Vagina (tissue), 2 donors: ENCODE measurements around the gene TSPAN33.
"Not testable (repeated sequence)": the region's sequence is repeated elsewhere in the genome, so short reads cannot be mapped to it uniquely, and the experiment has no call there.

Experiments used
- POLR2A ChIP-seq, 2 donors: fragments of 450-650 bp; IDR thresholded peaks; one replicate each; pipeline ENCODE4 v1.6.1; 2017; ENCODE audit warnings: antibody characterized with exemption in 2 of 2, mild to moderate bottlenecking in 2 of 2, moderate library complexity in 2 of 2
- POLR2AphosphoS5 ChIP-seq, 2 donors: sonication (generic); formaldehyde crosslinking; IDR thresholded peaks; one replicate each; pipeline ENCODE4 v1.9.0; 2017; ENCODE audit warnings: antibody characterized with exemption in 2 of 2, mild to moderate bottlenecking in 2 of 2, low read depth in 1 of 2; ENCODE audit not compliant: insufficient read depth in 1 of 2
- TF ChIP-seq, protein P1 (sequence below), 3 experiments: fragments of 450-650 bp in 2 of 3; fragments of 200-600 bp in 1 of 3; sonication (generic) in 1 of 3; IDR thresholded peaks; one replicate each; pipeline ENCODE4 v1.5.1; 2017 to 2019; ENCODE audit warnings: antibody characterized with exemption in 3 of 3, mild to moderate bottlenecking in 2 of 3, moderate library complexity in 2 of 3

DNA sequence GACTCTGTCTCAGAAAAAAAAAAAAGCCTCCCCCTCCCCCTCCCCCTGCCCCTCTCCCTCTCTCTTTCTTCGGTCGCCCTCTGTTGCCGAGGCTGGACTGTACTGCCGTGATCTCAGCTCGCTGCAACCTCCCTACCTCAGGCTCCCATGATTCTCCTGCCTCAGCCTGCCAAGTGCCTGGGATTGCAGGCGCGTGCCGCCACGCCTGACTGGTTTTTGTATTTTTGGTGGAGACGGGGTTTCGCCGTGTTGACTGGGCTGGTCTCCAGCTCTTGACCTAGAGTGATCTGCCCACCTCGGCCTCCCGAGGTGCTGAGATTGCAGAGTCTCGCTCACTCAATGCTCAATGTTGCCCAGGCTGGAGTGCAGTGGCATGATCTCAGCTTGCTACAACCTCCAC is 71.2 kb downstream of the TSPAN33 start:
- TF ChIP-seq, protein P1, sequence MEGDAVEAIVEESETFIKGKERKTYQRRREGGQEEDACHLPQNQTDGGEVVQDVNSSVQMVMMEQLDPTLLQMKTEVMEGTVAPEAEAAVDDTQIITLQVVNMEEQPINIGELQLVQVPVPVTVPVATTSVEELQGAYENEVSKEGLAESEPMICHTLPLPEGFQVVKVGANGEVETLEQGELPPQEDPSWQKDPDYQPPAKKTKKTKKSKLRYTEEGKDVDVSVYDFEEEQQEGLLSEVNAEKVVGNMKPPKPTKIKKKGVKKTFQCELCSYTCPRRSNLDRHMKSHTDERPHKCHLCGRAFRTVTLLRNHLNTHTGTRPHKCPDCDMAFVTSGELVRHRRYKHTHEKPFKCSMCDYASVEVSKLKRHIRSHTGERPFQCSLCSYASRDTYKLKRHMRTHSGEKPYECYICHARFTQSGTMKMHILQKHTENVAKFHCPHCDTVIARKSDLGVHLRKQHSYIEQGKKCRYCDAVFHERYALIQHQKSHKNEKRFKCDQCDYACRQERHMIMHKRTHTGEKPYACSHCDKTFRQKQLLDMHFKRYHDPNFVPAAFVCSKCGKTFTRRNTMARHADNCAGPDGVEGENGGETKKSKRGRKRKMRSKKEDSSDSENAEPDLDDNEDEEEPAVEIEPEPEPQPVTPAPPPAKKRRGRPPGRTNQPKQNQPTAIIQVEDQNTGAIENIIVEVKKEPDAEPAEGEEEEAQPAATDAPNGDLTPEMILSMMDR (IDR thresholded peaks at IDR 0.05) = not testable (repeated sequence)
- not testable (repeated sequence) for TF ChIP-seq POLR2A (IDR thresholded peaks at IDR 0.05); POLR2AphosphoS5 (IDR thresholded peaks at IDR 0.05; ENCODE audit: insufficient read depth in 1 of 2, low read depth in 1 of 2)
